Measurements from ENCODE around the gene PPFIA2. TPM values are rescaled to one million over a fixed set of nuclear protein-coding genes. Genes with fewer than 3 reads are reported as not detected.

PPFIA2 gene
- total RNA-seq, 4 donors from 2014 or later = 0.69 to 9.1 (median 1.2) TPM

- DNase-seq (ENCODE audit: low spot score) = no peak
- no peak for TF ChIP-seq CTCF (IDR thresholded peaks at IDR 0.05)
- no peak for ATAC-seq (ENCODE audit: low FRiP score)
Measured at GRCh38 chr12:81270385-81270784, 488.8 kb downstream of the PPFIA2 start.

DNA sequence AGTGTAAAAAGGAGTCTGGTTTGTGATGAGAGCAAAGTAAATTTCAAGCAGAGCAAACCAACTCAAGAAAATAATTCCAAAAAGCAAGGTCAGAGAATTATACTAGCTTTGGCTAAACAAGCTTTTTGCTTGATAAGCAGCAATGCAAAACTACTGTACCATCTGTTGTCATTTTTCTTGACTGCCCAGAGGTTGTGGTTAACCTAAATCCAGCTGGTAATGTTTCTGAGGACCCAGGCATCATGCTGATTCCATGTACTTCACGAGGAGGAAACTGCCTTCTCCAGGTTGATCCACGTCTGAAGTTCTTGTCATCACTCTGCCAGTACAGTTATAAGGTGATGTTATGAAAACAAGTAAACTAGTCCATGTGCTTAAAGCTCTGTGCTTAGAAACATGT, 496.1 kb downstream of the PPFIA2 start:
- no peak for TF ChIP-seq CTCF (IDR thresholded peaks at IDR 0.05)
- ATAC-seq (ENCODE audit: low FRiP score) (no peak), DNase-seq (ENCODE audit: low spot score) (no peak)

DNA sequence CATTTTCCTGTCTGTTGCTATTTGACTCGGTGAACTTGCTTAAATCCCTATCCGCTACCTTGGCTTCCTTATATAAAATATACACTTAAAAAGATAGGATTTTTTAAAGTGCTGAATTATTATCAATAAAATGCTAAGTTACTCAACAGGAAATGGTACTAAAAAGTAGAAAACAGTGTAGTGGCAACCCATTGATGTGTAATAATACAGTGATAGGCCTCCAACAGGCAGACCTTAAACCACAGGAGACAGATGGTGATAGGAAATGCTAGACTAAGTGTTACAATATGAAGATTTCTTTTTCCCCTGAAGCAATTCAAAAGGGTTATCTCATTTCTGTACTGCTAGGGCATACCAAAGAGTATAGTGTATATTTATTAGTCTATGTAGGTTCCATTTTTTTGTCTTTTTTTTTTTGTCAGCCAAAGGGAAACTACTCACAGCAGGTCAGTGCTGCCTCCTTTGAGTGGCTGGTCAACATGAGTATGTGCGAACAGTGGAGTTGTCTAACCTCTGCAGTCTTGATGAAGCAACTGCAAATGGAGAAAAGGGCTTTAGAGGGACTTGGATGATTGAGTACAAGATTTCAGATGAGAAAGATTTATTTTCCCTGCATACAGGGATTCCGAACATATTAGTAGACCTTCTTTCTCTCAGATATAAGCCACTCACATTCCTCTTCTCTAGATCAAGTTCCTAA, 497.5 kb downstream of the PPFIA2 start:
- DNase-seq (ENCODE audit: low spot score) (no peak), ATAC-seq (ENCODE audit: low FRiP score) (no peak)
- no peak for TF ChIP-seq CTCF (IDR thresholded peaks at IDR 0.05)

DNA sequence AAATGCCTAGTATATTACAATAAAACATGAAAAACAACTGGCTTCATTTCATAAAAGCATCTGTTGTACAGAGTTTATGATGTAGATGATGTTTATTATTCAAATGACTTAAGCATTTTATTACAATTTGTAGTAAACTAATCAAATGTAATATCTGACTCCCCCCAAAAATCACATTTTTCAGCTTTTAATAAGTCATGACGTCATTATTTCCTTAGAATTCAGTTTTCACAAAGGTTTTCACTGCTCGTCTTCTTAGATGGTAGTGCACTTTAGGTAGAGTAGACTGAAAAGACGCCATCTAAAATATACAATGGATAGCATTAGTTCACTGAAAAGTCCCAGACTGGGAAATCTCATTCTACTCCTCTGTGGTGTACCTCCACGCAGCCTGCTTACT, 499.8 kb downstream of the PPFIA2 start:
- ATAC-seq (ENCODE audit: low FRiP score) = no peak
- DNase-seq (ENCODE audit: low spot score) = no peak

DNA sequence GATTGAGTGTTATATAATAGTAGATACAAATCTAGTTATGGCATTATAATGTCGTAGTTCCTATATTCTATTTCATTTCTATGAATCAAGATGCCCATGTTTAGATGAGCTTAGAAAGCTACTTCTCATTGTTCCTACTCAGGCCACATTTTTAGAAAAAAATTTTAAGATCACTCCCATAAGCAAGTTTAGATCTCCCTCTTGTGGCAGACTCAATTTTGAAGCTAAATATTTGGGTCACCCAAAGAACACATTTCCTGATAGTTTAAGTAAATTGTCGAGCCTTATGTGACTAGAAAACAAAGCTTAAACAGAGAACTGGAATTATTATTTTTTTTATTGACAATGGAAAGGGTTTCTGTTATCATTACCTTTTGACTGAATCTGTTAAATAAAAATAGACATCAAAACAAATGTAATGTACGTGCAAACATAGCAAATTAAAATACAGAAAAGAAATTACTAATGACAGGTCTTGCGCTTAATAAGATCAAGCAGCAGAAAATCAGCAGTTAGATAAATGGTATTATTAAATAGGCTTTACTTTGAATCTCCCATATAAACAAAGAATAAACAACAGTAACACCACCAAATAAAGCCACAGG, 501.1 kb downstream of the PPFIA2 start:
- no peak for TF ChIP-seq CTCF (IDR thresholded peaks at IDR 0.05)
- DNase-seq (ENCODE audit: low spot score) (no peak), ATAC-seq (ENCODE audit: low FRiP score) (no peak)

More for the DNA sequence above, 499.8 kb downstream of the PPFIA2 start:
- TF ChIP-seq CTCF (IDR thresholded peaks at IDR 0.05) = no peak

DNA sequence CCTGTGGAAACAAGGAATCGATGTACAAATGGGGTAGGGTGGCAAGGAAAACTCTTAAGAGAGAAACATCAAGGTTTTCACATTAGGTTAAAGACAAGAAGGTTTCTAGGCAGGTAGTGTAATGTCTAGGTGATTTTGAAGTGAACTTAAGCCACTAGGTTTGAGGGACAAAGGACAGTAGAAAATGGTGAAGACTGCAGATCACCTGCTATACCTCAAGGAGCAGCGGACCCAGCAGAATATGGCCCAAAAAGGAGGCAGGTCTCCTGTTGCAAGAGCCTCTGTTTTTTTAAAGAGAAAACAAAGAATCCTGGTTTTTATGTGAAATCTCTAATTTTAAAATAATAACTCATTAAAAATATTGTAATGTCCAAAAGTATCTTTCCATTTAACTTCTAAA, 503.2 kb downstream of the PPFIA2 start:
- TF ChIP-seq CTCF (IDR thresholded peaks at IDR 0.05) = no peak
- DNase-seq (ENCODE audit: low spot score) (no peak), ATAC-seq (ENCODE audit: low FRiP score) (no peak)

- ATAC-seq (ENCODE audit: low FRiP score) (no peak), DNase-seq (ENCODE audit: low spot score) (no peak)
- TF ChIP-seq CTCF (IDR thresholded peaks at IDR 0.05) = no peak
Measured at GRCh38 chr12:81255456-81255855, 503.7 kb downstream of the PPFIA2 start.

Data from omental fat pad (tissue), 4 donors.